SK-N-SH (cell line): ENCODE measurements around the gene SYT14. TPM values are rescaled to one million over a fixed set of nuclear protein-coding genes. Genes with fewer than 3 reads are reported as not detected.

Source experiments
- CTCF ChIA-PET: fragments of 300-600, 350-600 bp; formaldehyde crosslinking; extraction: SDS; loops from one replicate; lab custom pipeline; 2021; lab: Yijun Ruan, JAX
- POLR2A ChIA-PET: fragments of 350-600 bp; sonication (Branson Sonifier 250); formaldehyde crosslinking; extraction: SDS; loops from one replicate; lab custom pipeline; 2020; ENCODE audit warnings: antibody characterized with exemption, inconsistent platforms; lab: Yijun Ruan, JAX
- DNase-seq: peaks from one replicate; pipeline ENCODE4 v3.0.0; 2012
- H2AFZ ChIP-seq: fragments of 200-600 bp; sonication (generic); 2 replicates; pipeline ENCODE4 v1.8.1; 2016; ENCODE audit warnings: antibody characterized with exemption, mild to moderate bottlenecking, low read depth
- H3F3A ChIP-seq: fragments of 200-600 bp; sonication (generic); replicated peaks from 2 replicates; pipeline ENCODE3; 2016; ENCODE audit warnings: antibody characterized with exemption, mild to moderate bottlenecking; ENCODE audit not compliant: insufficient read depth
- H3K27ac ChIP-seq, 2 experiments: fragments of 200-500 bp in 1 of 2; fragments of 200-600 bp in 1 of 2; sonication (Bioruptor generic) in 1 of 2; sonication (generic), shearing (Covaris generic) in 1 of 2; 2 replicates each; pipeline versions ENCODE4 v1.5.1 to v1.6.1; 2014 to 2016; ENCODE audit warnings: low read depth in 2 of 2, inconsistent platforms in 1 of 2, low read length in 1 of 2, mild to moderate bottlenecking in 1 of 2, mixed read lengths in 1 of 2
- H3K27me3 ChIP-seq: fragments of 200-600 bp; sonication (generic), shearing (Covaris generic); 2 replicates; pipeline ENCODE4 v1.6.1; 2016; ENCODE audit warnings: mixed run types; ENCODE audit not compliant: insufficient read depth
- H3K36me3 ChIP-seq, 2 experiments: fragments of 200-500 bp in 1 of 2; fragments of 200-600 bp in 1 of 2; sonication (Bioruptor generic) in 1 of 2; sonication (generic) in 1 of 2; replicated peaks in 1 of 2; 2 replicates each; pipeline versions ENCODE3 to v1.5.1; 2014 to 2016; ENCODE audit warnings: low read length in 1 of 2, mild to moderate bottlenecking in 1 of 2; ENCODE audit not compliant: insufficient read depth in 2 of 2, control insufficient read depth in 1 of 2
- H3K4me1 ChIP-seq, 2 experiments: fragments of 200-500 bp in 1 of 2; fragments of 200-600 bp in 1 of 2; sonication (Bioruptor generic) in 1 of 2; sonication (generic), shearing (Covaris generic) in 1 of 2; 2 replicates each; pipeline versions ENCODE4 v1.5.1 to v1.6.1; 2014 to 2016; ENCODE audit warnings: low read depth in 1 of 2, low read length in 1 of 2, mixed run types in 1 of 2; ENCODE audit not compliant: insufficient read depth in 2 of 2, control insufficient read depth in 1 of 2
- H3K4me2 ChIP-seq: fragments of 200-600 bp; sonication (generic), shearing (Covaris generic); 2 replicates; pipeline ENCODE4 v1.6.1; 2017; ENCODE audit warnings: mixed run types
- H3K4me3 ChIP-seq, 2 experiments: fragments of 200-500 bp in 1 of 2; fragments of 200-600 bp in 1 of 2; sonication (Bioruptor generic) in 1 of 2; sonication (generic), shearing (Covaris generic) in 1 of 2; 2 replicates each; pipeline versions ENCODE4 v1.5.1 to v1.8.1; 2014 to 2016; ENCODE audit warnings: low read depth in 2 of 2, inconsistent platforms in 1 of 2, low read length in 1 of 2, mild to moderate bottlenecking in 1 of 2, mixed read lengths in 1 of 2, moderate library complexity in 1 of 2
- H3K79me2 ChIP-seq: fragments of 200-600 bp; sonication (generic); 2 replicates; pipeline ENCODE4 v1.8.1; 2017; ENCODE audit warnings: mild to moderate bottlenecking; ENCODE audit not compliant: insufficient read depth
- H3K9ac ChIP-seq: fragments of 200-600 bp; sonication (generic); 2 replicates; pipeline ENCODE4 v1.6.1; 2017; ENCODE audit warnings: mixed run types
- H3K9me2 ChIP-seq: fragments of 200-600 bp; sonication (generic); 2 replicates; pipeline ENCODE4 v1.6.1; 2017; ENCODE audit warnings: mixed run types
- H3K9me3 ChIP-seq: fragments of 200-600 bp; sonication (generic); 2 replicates; pipeline ENCODE4 v1.6.1; 2017; ENCODE audit warnings: mixed run types, mild to moderate bottlenecking, moderate library complexity
- H4K20me1 ChIP-seq: fragments of 200-600 bp; sonication (generic); 2 replicates; pipeline ENCODE4 v1.6.1; 2017; ENCODE audit warnings: mild to moderate bottlenecking, mixed run types; ENCODE audit not compliant: insufficient read depth
- EP300 ChIP-seq, 2 experiments: IDR thresholded peaks; 2 replicates each; pipeline versions ENCODE4 v1.4.0 to v1.6.1; 2012; ENCODE audit warnings: borderline replicate concordance in 1 of 2, low read depth in 1 of 2, low read length in 1 of 2
- FOSL2 ChIP-seq: IDR thresholded peaks from 2 replicates; pipeline ENCODE4 v1.4.0; 2012; ENCODE audit warnings: low read depth, mild to moderate bottlenecking, moderate library complexity, borderline replicate concordance
- GATA2 ChIP-seq: sonication (generic); formaldehyde crosslinking; IDR thresholded peaks from 2 replicates; pipeline ENCODE4 v1.5.0; 2020; ENCODE audit warnings: mild to moderate bottlenecking, missing genetic modification reagents
- JUND ChIP-seq: IDR thresholded peaks from 2 replicates; pipeline ENCODE4 v1.4.0; 2012
- MAX ChIP-seq: IDR thresholded peaks from 2 replicates; pipeline ENCODE4 v1.4.0; 2012; ENCODE audit warnings: low read depth
- MEF2A ChIP-seq: IDR thresholded peaks from 2 replicates; pipeline ENCODE4 v1.4.0; 2012; ENCODE audit warnings: low read depth, borderline replicate concordance
- NRF1 ChIP-seq: IDR thresholded peaks from 2 replicates; pipeline ENCODE4 v1.6.1; 2012; ENCODE audit warnings: low read depth, mild to moderate bottlenecking, low read length
- PBX3 ChIP-seq: IDR thresholded peaks from 2 replicates; pipeline ENCODE4; 2012
- RAD21 ChIP-seq: IDR thresholded peaks from 2 replicates; pipeline ENCODE4 v1.6.1; 2012; ENCODE audit warnings: mild to moderate bottlenecking, low read length
- TCF12 ChIP-seq: IDR thresholded peaks from 2 replicates; pipeline ENCODE4 v1.4.0; 2012
- WGBS: methylation state at CpG from one replicate; pipeline ENCODE4 v1.1.6; 2017; ENCODE audit warnings: low lambda C conversion rate; 5-methylcytosine and 5-hydroxymethylcytosine counted together
- polyA plus RNA-seq, 3 experiments: library from polyadenylated mRNA; depleted of rRNA; stranded (reverse); fragments of >200 nt; gene quantifications; 2 replicates each; pipeline ENCODE4 v1.2.3, GENCODE V29; 2012
- TF ChIP-seq, protein P1 (sequence below): IDR thresholded peaks from 2 replicates; pipeline ENCODE4 v1.4.0; 2012; ENCODE audit warnings: low read depth, borderline replicate concordance
- TF ChIP-seq, protein P2 (sequence below): fragments of 150-350 bp; IDR thresholded peaks from 2 replicates; pipeline ENCODE4 v1.6.1; 2017; ENCODE audit warnings: antibody characterized with exemption, low read length, low read depth, borderline replicate concordance
- TF ChIP-seq, protein P3 (sequence below): IDR thresholded peaks from 2 replicates; pipeline ENCODE4 v1.6.1; 2012; ENCODE audit warnings: mild to moderate bottlenecking, low read depth, low read length, moderate library complexity

SYT14 gene
- polyA plus RNA-seq, 1 of the 3 experiments (the other 2 are of a cell fraction): 1.2 TPM

DNA sequence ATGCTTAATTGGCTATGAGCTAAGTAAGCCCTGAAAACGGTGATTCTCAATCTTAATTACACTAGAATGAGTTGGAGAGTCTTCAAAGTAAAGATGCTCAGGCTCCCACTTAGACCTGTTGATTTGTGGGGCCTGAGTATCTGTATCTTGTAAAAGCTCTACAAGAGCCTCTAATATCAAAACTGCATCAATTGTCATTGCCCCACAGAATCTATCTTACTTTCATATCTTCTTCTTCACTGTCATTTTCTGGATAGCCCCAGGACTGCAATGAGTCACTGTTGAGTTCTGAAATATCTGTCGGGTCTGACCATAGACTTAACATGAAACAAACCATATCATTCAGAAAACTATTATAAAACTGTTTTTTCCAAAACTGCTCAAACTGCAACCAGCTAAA is 191.7 kb downstream of the SYT14 start:
- no peak for DNase-seq
- Histone ChIP-seq H3K4me1 (peaks cover 12 to 17% of the 10 kb centered on the region in 2 experiments; a peak in 3 of 4 replicates), H3K36me3 (no peaks in the 10 kb centered on the region), H4K20me1 (no peaks in the 10 kb centered on the region), H2AFZ (no peak overlapping the region), H3K27me3 (no peaks in the 10 kb centered on the region), H3K4me2 (no peak overlapping the region), H3K9ac (no peak overlapping the region), H3K79me2 (no peaks in the 10 kb centered on the region), H3K9me2 (no peaks in the 10 kb centered on the region), H3F3A (peaks cover 4% of the 10 kb centered on the region), H3K27ac (peak overlapping the region in 1 of 2 experiments; percentile 29; a peak in 1 of 4 replicates), H3K9me3 (no peaks in the 10 kb centered on the region), H3K4me3 (no peak overlapping the region)
- CTCF ChIA-PET: interaction anchor here (0.7 to 2.9 kb wide), 3 partner anchors 9 to 14 kb away, joined by 3 to 11 read pairs (median 10); no protein-coding TSS in a partner anchor
- POLR2A ChIA-PET: interaction anchor here (1.2 kb wide), 1 partner anchor 182 kb away, joined by 4 read pairs; no protein-coding TSS in a partner anchor
- TF ChIP-seq, protein P1, sequence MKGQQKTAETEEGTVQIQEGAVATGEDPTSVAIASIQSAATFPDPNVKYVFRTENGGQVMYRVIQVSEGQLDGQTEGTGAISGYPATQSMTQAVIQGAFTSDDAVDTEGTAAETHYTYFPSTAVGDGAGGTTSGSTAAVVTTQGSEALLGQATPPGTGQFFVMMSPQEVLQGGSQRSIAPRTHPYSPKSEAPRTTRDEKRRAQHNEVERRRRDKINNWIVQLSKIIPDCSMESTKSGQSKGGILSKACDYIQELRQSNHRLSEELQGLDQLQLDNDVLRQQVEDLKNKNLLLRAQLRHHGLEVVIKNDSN: no peak
- TF ChIP-seq, protein P2, sequence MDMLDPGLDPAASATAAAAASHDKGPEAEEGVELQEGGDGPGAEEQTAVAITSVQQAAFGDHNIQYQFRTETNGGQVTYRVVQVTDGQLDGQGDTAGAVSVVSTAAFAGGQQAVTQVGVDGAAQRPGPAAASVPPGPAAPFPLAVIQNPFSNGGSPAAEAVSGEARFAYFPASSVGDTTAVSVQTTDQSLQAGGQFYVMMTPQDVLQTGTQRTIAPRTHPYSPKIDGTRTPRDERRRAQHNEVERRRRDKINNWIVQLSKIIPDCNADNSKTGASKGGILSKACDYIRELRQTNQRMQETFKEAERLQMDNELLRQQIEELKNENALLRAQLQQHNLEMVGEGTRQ: no peak
- TF ChIP-seq MAX (no peak), RAD21 (no peak), JUND (peak; percentile 34; the same call in 1 of the 2 replicates), NRF1 (no peak), EP300 (IDR thresholded peaks at IDR 0.05; ENCODE audit: borderline replicate concordance in 1 of 2, low read depth in 1 of 2, low read length in 1 of 2) (0 out of 4 replicates have a peak, but pooled peaks of 1 of the 2 experiments have one; percentile 12), FOSL2 (peak; percentile 41; the same call in 1 of the 2 replicates), TCF12 (peak; percentile 63; the same call in 1 of the 2 replicates), PBX3 (peak; percentile 53), MEF2A (no peak), GATA2 (CRISPR knock-in tag) (no peak)
- TF ChIP-seq, protein P3, sequence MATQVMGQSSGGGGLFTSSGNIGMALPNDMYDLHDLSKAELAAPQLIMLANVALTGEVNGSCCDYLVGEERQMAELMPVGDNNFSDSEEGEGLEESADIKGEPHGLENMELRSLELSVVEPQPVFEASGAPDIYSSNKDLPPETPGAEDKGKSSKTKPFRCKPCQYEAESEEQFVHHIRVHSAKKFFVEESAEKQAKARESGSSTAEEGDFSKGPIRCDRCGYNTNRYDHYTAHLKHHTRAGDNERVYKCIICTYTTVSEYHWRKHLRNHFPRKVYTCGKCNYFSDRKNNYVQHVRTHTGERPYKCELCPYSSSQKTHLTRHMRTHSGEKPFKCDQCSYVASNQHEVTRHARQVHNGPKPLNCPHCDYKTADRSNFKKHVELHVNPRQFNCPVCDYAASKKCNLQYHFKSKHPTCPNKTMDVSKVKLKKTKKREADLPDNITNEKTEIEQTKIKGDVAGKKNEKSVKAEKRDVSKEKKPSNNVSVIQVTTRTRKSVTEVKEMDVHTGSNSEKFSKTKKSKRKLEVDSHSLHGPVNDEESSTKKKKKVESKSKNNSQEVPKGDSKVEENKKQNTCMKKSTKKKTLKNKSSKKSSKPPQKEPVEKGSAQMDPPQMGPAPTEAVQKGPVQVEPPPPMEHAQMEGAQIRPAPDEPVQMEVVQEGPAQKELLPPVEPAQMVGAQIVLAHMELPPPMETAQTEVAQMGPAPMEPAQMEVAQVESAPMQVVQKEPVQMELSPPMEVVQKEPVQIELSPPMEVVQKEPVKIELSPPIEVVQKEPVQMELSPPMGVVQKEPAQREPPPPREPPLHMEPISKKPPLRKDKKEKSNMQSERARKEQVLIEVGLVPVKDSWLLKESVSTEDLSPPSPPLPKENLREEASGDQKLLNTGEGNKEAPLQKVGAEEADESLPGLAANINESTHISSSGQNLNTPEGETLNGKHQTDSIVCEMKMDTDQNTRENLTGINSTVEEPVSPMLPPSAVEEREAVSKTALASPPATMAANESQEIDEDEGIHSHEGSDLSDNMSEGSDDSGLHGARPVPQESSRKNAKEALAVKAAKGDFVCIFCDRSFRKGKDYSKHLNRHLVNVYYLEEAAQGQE: no peak
- WGBS: 12% methylated on average over 2 of the region's 2 CpGs
